ENCODE measurements around the gene ZDHHC19.

- TF ChIP-seq POLR2A (IDR thresholded peaks at IDR 0.05) (no peak), CTCF (IDR thresholded peaks at IDR 0.05) (no peak)
These were observed 6.3 kb upstream of the ZDHHC19 start for GRCh38 chr3:196217307-196218154.
